M059J (cell line): ENCODE results near the gene ZC3H12C. TPM values are rescaled to one million over a fixed set of nuclear protein-coding genes. Genes with fewer than 3 reads are reported as not detected.

Experiments used
- DNase-seq: peaks from one replicate; pipeline ENCODE4 v3.0.0-alpha.2; 2012; ENCODE audit warnings: low read depth
- total RNA-seq: library from RNA; depleted of rRNA; stranded (reverse); fragments of >200 nt; shearing (Covaris generic); gene quantifications from 2 replicates; pipeline ENCODE4 v1.2.3, GENCODE V29; 2014; rRNA removed

Gene ZC3H12C
- total RNA-seq, 1 experiment from 2014 or later, result 14.8 TPM

DNA sequence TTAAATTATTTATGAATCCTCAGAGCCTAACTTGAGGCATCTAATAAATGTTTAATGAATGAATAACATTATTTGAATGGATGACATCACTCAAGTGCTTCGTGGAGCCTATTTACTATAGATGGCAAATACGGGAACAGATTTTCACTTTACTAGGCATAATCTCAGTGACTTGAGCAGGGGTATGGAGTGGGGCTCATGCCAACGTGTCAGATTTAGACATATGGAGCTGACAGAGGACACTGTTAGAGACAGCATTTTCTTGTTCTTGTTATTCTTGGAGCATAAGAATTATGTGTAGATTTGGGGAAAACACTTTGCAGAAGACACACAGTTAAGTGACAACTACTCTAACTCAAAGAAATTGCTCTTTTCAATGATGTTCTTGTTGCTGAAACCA is 124.7 kb downstream of the ZC3H12C start:
- no peak for DNase-seq

DNA sequence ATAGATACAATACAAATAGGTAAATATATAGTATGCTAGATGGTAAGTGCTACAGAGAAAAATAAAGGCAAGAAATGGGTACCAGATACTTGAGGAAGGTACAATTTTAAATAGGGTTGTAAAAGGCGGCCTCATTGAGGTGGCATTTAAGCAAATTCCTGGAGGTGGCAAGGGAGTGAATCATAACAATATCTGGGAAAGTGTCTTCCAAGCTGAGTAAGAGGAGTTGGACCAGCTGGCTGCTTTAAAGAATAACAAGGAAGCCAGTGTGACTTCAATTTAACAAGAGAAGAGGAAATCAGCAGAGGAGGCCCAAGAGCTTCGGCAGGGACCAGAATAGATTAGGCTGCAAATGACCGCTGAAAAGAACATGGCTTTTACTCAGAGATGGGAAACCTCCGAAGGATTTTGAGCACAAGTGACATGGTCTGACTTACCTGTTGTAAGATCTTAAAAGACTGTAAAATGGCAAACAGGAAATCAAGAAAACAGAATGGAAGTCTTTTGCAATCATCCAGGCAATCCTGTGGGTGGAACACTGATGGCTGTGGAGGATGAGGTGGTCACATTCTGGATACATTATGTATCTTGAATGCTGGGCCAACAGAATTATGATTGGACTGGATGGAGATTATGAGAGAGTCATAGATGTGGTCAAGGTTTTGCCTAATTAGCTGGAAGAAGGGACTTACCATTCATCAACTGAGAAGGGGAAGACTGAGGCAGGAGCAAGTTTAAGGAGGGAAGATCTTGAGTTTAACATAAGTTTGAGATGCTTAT is 126.0 kb downstream of the ZC3H12C start:
- DNase-seq, result peak; percentile 41

Other genes starting within 250 kb of the ZC3H12C start
- 101 and 104 TPM in 2 replicates for gene RDX, start 203.2 kb downstream of the ZC3H12C start, total RNA-seq